ENCODE results near the gene COMMD10. TPM values are rescaled to one million over a fixed set of nuclear protein-coding genes. Genes with fewer than 3 reads are reported as not detected.

COMMD10 gene
- total and polyA plus RNA-seq, 2 of the 4 experiments (the other 2 are of a cell fraction): 12.8 to 20.4 TPM

DNA sequence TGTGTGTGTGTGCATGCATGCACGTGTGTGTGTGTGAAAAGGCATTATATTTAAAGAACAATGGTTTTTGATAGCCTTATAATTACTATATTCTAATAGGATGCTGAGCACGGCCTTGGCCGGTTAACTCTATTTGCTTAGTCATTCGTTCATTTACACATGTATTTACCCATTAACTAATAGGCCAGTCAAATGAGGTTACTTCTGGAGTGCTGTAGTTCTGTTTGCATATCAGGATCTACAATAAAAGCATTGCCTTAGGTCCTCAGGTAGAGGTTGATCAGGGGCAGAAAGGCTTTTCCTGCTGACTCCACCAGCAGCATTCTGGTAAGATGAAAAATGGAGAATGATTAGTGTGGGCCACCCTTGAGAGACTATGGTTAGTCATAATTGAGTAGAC lies 219.0 kb downstream of the COMMD10 start:
- intact Hi-C loops (cut with micrococcal nuclease): no loop called here
- Histone ChIP-seq H3K9me3 (ENCODE audit: control insufficient read depth, insufficient read depth, low read length) (peaks cover 5% of the 10 kb centered on the region; the same call in 1 of the 2 replicates), H3K27ac (ENCODE audit: insufficient read depth, low read length) (no peak overlapping the region), H2AK5ac (ENCODE audit: low read depth, low read length) (no peak overlapping the region), H4K5ac (ENCODE audit: low read depth, low read length) (no peak overlapping the region), H4K8ac (ENCODE audit: low read depth in 2 of 2, low read length in 2 of 2) (no peak overlapping the region), H3K18ac (ENCODE audit: low read depth, low read length) (no peak overlapping the region), H3K79me1 (ENCODE audit: low read depth in 1 of 2, low read length in 2 of 2) (no peaks in the 10 kb centered on the region), H3K36me3 (ENCODE audit: control insufficient read depth, insufficient read depth, low read length) (0 out of 2 replicates have a peak, but pooled peaks cover 1% of the 10 kb centered on the region), H2BK15ac (ENCODE audit: low read depth, low read length) (no peak overlapping the region), H2BK5ac (ENCODE audit: low read depth, low read length, poor library complexity, severe bottlenecking) (no peak overlapping the region), H3K4ac (ENCODE audit: low read depth, low read length) (no peak overlapping the region), H2AFZ (replicated peaks; ENCODE audit: low read length, poor library complexity) (no peak overlapping the region), H4K20me1 (ENCODE audit: insufficient read depth, low read length) (no peaks in the 10 kb centered on the region), H3K4me1 (ENCODE audit: control insufficient read depth, insufficient read depth, low read length) (no peaks in the 10 kb centered on the region), H3K4me3 (ENCODE audit: insufficient read depth, low read depth, low read length) (no peak overlapping the region), H3K56ac (ENCODE audit: extremely low read depth, insufficient read depth, low read length) (no peak overlapping the region), H2BK20ac (ENCODE audit: low read depth, low read length) (no peak overlapping the region), H3K27me3 (ENCODE audit: control insufficient read depth, insufficient read depth, low read length) (no peaks in the 10 kb centered on the region), H3K14ac (replicated peaks; ENCODE audit: low read depth, low read length) (no peak overlapping the region), H3K9ac (ENCODE audit: low read depth, low read length) (no peak overlapping the region), H2AK9ac (replicated peaks; ENCODE audit: low read depth, low read length, poor library complexity) (no peak overlapping the region), H4K91ac (ENCODE audit: insufficient read depth, low read depth, low read length) (no peak overlapping the region), H3K9me1 (ENCODE audit: insufficient read depth, low read length) (0 out of 2 replicates have a peak, but pooled peaks cover 4% of the 10 kb centered on the region), H3K4me2 (ENCODE audit: low read depth, low read length) (no peak overlapping the region), H3K23ac (ENCODE audit: low read depth, low read length) (no peak overlapping the region), H2BK120ac (ENCODE audit: low read depth, low read length) (no peak overlapping the region)
- no peak for ATAC-seq (ENCODE audit: low read depth)
- in situ Hi-C loops (cut with MboI; ENCODE audit: low sequenced_read_pairs): no loop called here
- WGBS, 2 experiments (ENCODE audit: extremely low coverage in 2 of 2, insufficient read length in 1 of 2): no CpG with 5 or more reads among the region's 4 CpGs
- CTCF ChIA-PET: no interaction called here
- no peak for DNase-seq
- POLR2A ChIA-PET (ENCODE audit: unreplicated experiment): no interaction called here
- dilution Hi-C loops (cut with HindIII; ENCODE audit: low sequenced_read_pairs, unreplicated experiment): no loop called here
- TF ChIP-seq FOS (IDR thresholded peaks at IDR 0.05; ENCODE audit: low read depth, low read length) (no peak), RCOR1 (IDR thresholded peaks at IDR 0.05; ENCODE audit: insufficient replicate concordance, low read length) (no peak), RFX5 (IDR thresholded peaks at IDR 0.05; ENCODE audit: low read depth, low read length) (no peak), MAFK (IDR thresholded peaks at IDR 0.05; ENCODE audit: low read depth, low read length) (no peak), NFE2L2 (IDR thresholded peaks at IDR 0.05; ENCODE audit: low read depth, low read length) (no peak), POLR2A (IDR thresholded peaks at IDR 0.05; ENCODE audit: low read depth, low read length) (no peak), MAZ (IDR thresholded peaks at IDR 0.05; ENCODE audit: borderline replicate concordance, low read depth, low read length) (no peak), RAD21 (IDR thresholded peaks at IDR 0.05; ENCODE audit: low read length) (no peak), MXI1 (IDR thresholded peaks at IDR 0.05; ENCODE audit: borderline replicate concordance, low read depth, low read length) (no peak), CEBPB (IDR thresholded peaks at IDR 0.05; ENCODE audit: low read depth, low read length) (no peak), CHD1 (IDR thresholded peaks at IDR 0.05; ENCODE audit: low read depth, low read length) (no peak), SMC3 (IDR thresholded peaks at IDR 0.05; ENCODE audit: low read depth, low read length) (no peak), BHLHE40 (IDR thresholded peaks at IDR 0.05; ENCODE audit: low read depth, low read length) (no peak)
- TF ChIP-seq, protein P1, sequence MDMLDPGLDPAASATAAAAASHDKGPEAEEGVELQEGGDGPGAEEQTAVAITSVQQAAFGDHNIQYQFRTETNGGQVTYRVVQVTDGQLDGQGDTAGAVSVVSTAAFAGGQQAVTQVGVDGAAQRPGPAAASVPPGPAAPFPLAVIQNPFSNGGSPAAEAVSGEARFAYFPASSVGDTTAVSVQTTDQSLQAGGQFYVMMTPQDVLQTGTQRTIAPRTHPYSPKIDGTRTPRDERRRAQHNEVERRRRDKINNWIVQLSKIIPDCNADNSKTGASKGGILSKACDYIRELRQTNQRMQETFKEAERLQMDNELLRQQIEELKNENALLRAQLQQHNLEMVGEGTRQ (IDR thresholded peaks at IDR 0.05; ENCODE audit: low read depth, low read length): no peak
- TF ChIP-seq, protein P2, sequence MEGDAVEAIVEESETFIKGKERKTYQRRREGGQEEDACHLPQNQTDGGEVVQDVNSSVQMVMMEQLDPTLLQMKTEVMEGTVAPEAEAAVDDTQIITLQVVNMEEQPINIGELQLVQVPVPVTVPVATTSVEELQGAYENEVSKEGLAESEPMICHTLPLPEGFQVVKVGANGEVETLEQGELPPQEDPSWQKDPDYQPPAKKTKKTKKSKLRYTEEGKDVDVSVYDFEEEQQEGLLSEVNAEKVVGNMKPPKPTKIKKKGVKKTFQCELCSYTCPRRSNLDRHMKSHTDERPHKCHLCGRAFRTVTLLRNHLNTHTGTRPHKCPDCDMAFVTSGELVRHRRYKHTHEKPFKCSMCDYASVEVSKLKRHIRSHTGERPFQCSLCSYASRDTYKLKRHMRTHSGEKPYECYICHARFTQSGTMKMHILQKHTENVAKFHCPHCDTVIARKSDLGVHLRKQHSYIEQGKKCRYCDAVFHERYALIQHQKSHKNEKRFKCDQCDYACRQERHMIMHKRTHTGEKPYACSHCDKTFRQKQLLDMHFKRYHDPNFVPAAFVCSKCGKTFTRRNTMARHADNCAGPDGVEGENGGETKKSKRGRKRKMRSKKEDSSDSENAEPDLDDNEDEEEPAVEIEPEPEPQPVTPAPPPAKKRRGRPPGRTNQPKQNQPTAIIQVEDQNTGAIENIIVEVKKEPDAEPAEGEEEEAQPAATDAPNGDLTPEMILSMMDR (conservative IDR thresholded peaks at IDR 0.05; ENCODE audit: low read depth, low read length): no peak
- TF ChIP-seq, protein P3, sequence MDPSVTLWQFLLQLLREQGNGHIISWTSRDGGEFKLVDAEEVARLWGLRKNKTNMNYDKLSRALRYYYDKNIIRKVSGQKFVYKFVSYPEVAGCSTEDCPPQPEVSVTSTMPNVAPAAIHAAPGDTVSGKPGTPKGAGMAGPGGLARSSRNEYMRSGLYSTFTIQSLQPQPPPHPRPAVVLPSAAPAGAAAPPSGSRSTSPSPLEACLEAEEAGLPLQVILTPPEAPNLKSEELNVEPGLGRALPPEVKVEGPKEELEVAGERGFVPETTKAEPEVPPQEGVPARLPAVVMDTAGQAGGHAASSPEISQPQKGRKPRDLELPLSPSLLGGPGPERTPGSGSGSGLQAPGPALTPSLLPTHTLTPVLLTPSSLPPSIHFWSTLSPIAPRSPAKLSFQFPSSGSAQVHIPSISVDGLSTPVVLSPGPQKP (IDR thresholded peaks at IDR 0.05; ENCODE audit: borderline replicate concordance, low read depth, low read length): no peak
- BruUV-seq (replicated peaks): no TSS peak

Data from IMR-90 (cell line).